Motor neuron (in vitro differentiated cells): ENCODE results near the gene MAN2A1. TPM values are rescaled to one million over a fixed set of nuclear protein-coding genes. Genes with fewer than 3 reads are reported as not detected.
A peak's percentile ranks its signal among the peaks of the same experiment; 100 is the strongest.

Source experiments
- ATAC-seq, 8 experiments: fragments of 200-7000 bp; cut with Tn5 transposase; replicated peaks in 6 of 8; 2 replicates each; pipeline ENCODE4 v1.8.0; 2021; ENCODE audit warnings: mild to moderate bottlenecking in 8 of 8, moderate library complexity in 8 of 8
- H3K27ac ChIP-seq, 2 donors: fragments of 250-450 bp; sonication (Bioruptor Pico); 2 replicates each; pipeline ENCODE4 v1.9.0; 2021; ENCODE audit warnings: antibody characterized with exemption in 2 of 2, mild to moderate bottlenecking in 2 of 2, moderate library complexity in 1 of 2
- H3K4me1 ChIP-seq, 2 donors: fragments of 250-450 bp; sonication (Bioruptor Pico); replicated peaks in 1 of 2; 2 replicates each; pipeline ENCODE4 v1.6.1; 2021; ENCODE audit warnings: antibody characterized with exemption in 2 of 2, mild to moderate bottlenecking in 2 of 2, moderate library complexity in 1 of 2
- H3K4me3 ChIP-seq, 5 donors: fragments of 250-450 bp; sonication (Bioruptor Pico); 2 replicates each; pipeline ENCODE4 v1.9.0; 2021; ENCODE audit warnings: antibody characterized with exemption in 5 of 5, mild to moderate bottlenecking in 5 of 5, moderate library complexity in 4 of 5
- WGBS, 10 experiments: fragments of 450-650 bp; shearing (Covaris generic); methylation state at CpG; one replicate each; pipeline ENCODE4 v1.0.0; 2022; 5-methylcytosine and 5-hydroxymethylcytosine counted together
- in situ Hi-C, 9 experiments: fragments of 400-800 bp; cut with MboI; loops; one replicate each; pipeline ENCODE4 v1.15.0; 2021; ENCODE audit warnings: low sequenced_read_pairs in 9 of 9, low pct_unique_long_range_greater_than_20kb in 2 of 9; ENCODE audit not compliant: unreplicated experiment in 9 of 9
- total RNA-seq, 8 experiments: library from RNA; unstranded; fragments of 300-600 nt; gene quantifications; 2 replicates each; pipeline versions ENCODE4 v1.2.3 to v1.2.4, GENCODE V29; 2022

MAN2A1 gene
- total RNA-seq, 8 experiments from 2014 or later: 9.1 to 59.7 (median 15.5) TPM

GRCh38 chr5:109688970-109689739 lies 572 bp upstream of the MAN2A1 start:
- Histone ChIP-seq H3K27ac (peak overlapping the region; percentile 73 to 88), H3K4me1 (peaks cover 8 to 11% of the 10 kb centered on the region in 2 donors), H3K4me3 (peak overlapping the region; percentile 61 to 83 (median 72))
- in situ Hi-C loops: loop anchor here in 1 of 9 experiments (25.0 kb wide), 2 partner anchors 173 to 348 kb away; no protein-coding TSS in a partner anchor
- WGBS, 10 experiments: 0 to 67% (median 17%) methylated on average over 1 to 7 of the region's 68 CpGs; no CpG with 5 or more reads in 5 of the 10 experiments
- peak; percentile 77 to 90 (median 87) for ATAC-seq

DNA sequence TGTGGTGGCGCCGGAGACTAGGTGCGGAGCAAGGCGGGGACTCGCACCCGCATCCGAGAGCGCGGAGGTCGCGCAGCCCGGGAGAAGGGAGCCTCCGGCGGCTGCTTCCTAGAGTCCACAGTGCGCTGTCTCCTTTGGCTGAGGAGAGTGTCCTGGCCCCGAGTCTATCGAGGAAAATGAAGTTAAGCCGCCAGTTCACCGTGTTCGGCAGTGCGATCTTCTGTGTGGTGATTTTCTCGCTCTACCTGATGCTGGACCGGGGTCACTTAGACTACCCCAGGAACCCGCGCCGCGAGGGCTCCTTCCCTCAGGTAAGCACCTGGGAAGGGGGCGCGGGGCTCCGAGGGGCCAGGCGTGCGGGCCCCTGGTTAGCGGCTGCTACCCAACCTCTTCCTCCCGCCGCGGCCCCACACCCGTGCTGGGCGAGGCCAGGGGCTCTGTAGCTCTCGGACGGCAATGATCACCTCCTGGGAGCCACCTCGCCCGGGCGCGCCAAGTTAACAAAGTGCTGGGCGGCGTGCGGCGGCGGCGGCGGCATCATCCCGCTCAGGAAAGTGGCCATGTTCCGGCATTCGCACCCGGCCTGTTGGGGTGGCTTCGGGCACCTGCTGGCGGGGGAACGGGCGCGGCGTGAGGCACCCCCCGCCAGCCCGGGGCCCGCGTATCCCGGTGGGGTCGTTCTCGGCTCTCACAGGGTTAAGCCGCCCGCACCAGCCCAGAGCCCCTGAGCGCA lies 681 bp downstream of the MAN2A1 start:
- H3K4me3 ChIP-seq: peak overlapping the region; percentile 61 to 83 (median 72)
- 0 to 1% (median 0%) methylated on average over 10 to 15 of the region's 71 CpGs; no CpG with 5 or more reads in 6 of the 10 experiments for WGBS, 10 experiments
- H3K4me1 ChIP-seq: peaks cover 8 to 11% of the 10 kb centered on the region in 2 donors
- in situ Hi-C loops: loop anchor here in 1 of 9 experiments (25.0 kb wide), 2 partner anchors 172 to 347 kb away; no protein-coding TSS in a partner anchor
- ATAC-seq: peak; percentile 11 to 36 (median 24)
- H3K27ac ChIP-seq: peak overlapping the region in 1 of 2 donors; percentile 88

- Histone ChIP-seq H3K4me3 (peak overlapping the region; percentile 61 to 83 (median 72)), H3K4me1 (peaks cover 8 to 11% of the 10 kb centered on the region in 2 donors), H3K27ac (peak overlapping the region in 1 of 2 donors; percentile 88)
- WGBS, 10 experiments: 0 to 3% (median 0%) methylated on average over 3 to 20 of the region's 26 CpGs
- in situ Hi-C loops: loop anchor here in 1 of 9 experiments (25.0 kb wide), 2 partner anchors 171 to 346 kb away; no protein-coding TSS in a partner anchor
- ATAC-seq: peak; percentile 11 to 39 (median 28)
Observed at GRCh38 chr5:109690975-109691574, 1.3 kb downstream of the MAN2A1 start.

DNA sequence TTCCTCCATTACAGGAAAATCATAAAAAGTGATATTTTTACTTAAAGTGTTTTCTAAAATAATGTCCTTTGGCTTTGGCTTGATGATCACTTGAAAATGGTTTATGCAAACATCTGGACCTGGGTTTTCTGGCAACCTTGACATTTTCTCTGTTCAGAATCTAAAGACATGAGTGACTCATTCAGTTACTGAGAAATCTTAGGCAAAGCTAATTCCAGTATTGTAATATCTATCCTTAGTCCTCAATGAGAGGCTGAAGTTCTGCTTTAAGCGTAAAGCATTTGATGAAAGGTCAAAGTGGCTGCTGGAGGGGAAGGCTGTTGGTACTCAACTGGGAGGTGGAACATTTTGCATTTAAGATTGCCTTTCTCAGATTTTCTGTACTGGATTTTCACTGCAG lies 2.3 kb downstream of the MAN2A1 start:
- Histone ChIP-seq H3K4me1 (peaks cover 11 to 12% of the 10 kb centered on the region in 2 donors), H3K4me3 (peak overlapping the region in 4 of 5 donors; percentile 61 to 75 (median 70)), H3K27ac (no peak overlapping the region)
- ATAC-seq: no peak
- in situ Hi-C loops: loop anchor here in 1 of 9 experiments (25.0 kb wide), 2 partner anchors 170 to 345 kb away; no protein-coding TSS in a partner anchor
- 42 to 100% (median 78%) methylated on average over 1 of the region's 1 CpG; no CpG with 5 or more reads in 2 of the 10 experiments for WGBS, 10 experiments

DNA sequence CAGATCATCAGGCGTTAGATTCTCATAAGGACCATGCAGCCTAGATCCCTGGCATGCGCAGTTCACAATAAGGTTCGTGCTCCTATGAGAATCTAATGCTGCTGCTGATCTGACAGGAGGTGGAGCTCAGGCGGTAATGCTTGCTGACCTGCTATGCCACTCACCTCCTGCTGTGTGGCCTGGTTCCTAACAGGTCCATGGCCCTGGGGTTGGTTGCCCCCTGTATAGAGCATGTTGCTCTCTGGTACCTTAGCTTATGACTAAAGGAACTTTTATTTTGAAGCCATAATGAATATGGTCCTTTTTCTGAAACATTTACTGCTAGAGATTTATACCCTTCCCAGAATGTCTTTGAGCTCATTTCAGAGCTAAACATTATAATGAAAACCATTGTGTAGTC lies 3.1 kb downstream of the MAN2A1 start:
- in situ Hi-C loops: loop anchor here in 1 of 9 experiments (25.0 kb wide), 2 partner anchors 169 to 344 kb away; no protein-coding TSS in a partner anchor
- H3K27ac ChIP-seq: no peak overlapping the region
- WGBS, 10 experiments: 78% methylated on average over 4 of the region's 4 CpGs; no CpG with 5 or more reads in 9 of the 10 experiments
- no peak overlapping the region for H3K4me3 ChIP-seq
- H3K4me1 ChIP-seq: peaks cover 15 to 16% of the 10 kb centered on the region in 2 donors
- no peak for ATAC-seq

- no peak for ATAC-seq
- Histone ChIP-seq H3K27ac (no peak overlapping the region), H3K4me1 (peaks cover 15 to 16% of the 10 kb centered on the region in 2 donors), H3K4me3 (no peak overlapping the region)
- 65 to 100% (median 88%) methylated on average over 1 to 5 of the region's 6 CpGs for WGBS, 10 experiments
- in situ Hi-C loops: loop anchor here in 1 of 9 experiments (25.0 kb wide), 2 partner anchors 169 to 344 kb away; no protein-coding TSS in a partner anchor
Observed at GRCh38 chr5:109693535-109694400, 4.0 kb downstream of the MAN2A1 start.

- WGBS, 10 experiments: 83 to 100% (median 100%) methylated on average over 1 of the region's 1 CpG; no CpG with 5 or more reads in 2 of the 10 experiments
- H3K4me3 ChIP-seq: no peak overlapping the region
- H3K4me1 ChIP-seq: peaks cover 15 to 16% of the 10 kb centered on the region in 2 donors
- ATAC-seq: no peak
- no peak overlapping the region for H3K27ac ChIP-seq
- in situ Hi-C loops: loop anchor here in 1 of 9 experiments (25.0 kb wide), 2 partner anchors 168 to 343 kb away; no protein-coding TSS in a partner anchor
Observed at GRCh38 chr5:109694451-109694891, 4.7 kb downstream of the MAN2A1 start.

DNA sequence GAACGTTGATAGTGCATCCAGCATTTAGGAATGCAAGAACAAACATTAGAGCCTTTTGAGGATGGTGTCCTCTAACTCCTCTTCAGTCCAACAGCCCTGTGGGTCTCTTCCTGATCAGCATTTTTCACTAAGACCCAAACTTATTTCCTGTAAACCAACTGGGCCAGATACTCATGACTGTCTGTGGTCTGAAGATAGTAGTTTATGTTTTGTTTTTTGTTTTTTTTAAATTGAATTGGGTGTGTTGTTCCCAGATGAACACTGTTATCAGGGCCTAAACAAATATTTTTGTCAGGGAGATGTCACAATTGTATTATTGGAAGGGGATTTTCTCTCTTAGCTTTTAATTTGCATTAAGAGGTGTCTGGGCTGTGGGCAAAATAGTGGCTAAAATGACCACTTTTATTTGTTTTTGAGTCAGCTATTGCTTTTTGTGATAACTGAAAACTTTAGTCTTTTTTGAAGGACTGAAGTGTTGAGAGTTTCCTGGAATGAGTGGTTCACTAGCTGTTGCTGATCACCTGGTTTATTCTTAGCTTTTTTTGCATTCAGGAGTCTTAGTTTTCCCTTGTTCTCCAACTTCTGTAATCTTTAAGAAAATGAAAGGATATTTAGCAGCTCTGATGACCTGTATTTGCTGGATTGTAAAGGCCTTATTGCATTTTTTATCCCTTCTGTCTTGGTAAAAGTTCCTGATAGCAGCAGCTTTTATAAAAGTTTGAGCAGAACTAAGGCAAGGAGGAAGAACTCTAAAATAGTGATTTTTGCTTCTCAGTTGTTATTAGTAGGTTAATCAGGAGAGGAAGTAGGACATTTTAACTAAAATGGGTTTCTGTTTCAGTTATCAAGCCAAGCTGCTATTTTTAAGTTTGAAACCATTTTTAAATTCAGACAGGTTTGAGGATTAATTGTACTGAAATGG lies 5.5 kb downstream of the MAN2A1 start:
- 20 to 90% (median 78%) methylated on average over 1 of the region's 1 CpG; no CpG with 5 or more reads in 4 of the 10 experiments for WGBS, 10 experiments
- peaks cover 15 to 16% of the 10 kb centered on the region in 2 donors for H3K4me1 ChIP-seq
- no peak overlapping the region for H3K27ac ChIP-seq
- ATAC-seq: no peak
- in situ Hi-C loops: loop anchor here in 1 of 9 experiments (25.0 kb wide), 2 partner anchors 167 to 342 kb away; no protein-coding TSS in a partner anchor
- H3K4me3 ChIP-seq: no peak overlapping the region

- 29 to 100% (median 89%) methylated on average over 1 of the region's 1 CpG; no CpG with 5 or more reads in 1 of the 10 experiments for WGBS, 10 experiments
- H3K4me3 ChIP-seq: no peak overlapping the region
- no peak overlapping the region for H3K27ac ChIP-seq
- H3K4me1 ChIP-seq: peaks cover 10 to 13% of the 10 kb centered on the region in 2 donors
- in situ Hi-C loops: loop anchor here in 1 of 9 experiments (25.0 kb wide), 2 partner anchors 165 to 340 kb away; no protein-coding TSS in a partner anchor
- peak in 1 of 8 experiments; percentile 19 for ATAC-seq
Observed at GRCh38 chr5:109697339-109697738, 7.6 kb downstream of the MAN2A1 start.

DNA sequence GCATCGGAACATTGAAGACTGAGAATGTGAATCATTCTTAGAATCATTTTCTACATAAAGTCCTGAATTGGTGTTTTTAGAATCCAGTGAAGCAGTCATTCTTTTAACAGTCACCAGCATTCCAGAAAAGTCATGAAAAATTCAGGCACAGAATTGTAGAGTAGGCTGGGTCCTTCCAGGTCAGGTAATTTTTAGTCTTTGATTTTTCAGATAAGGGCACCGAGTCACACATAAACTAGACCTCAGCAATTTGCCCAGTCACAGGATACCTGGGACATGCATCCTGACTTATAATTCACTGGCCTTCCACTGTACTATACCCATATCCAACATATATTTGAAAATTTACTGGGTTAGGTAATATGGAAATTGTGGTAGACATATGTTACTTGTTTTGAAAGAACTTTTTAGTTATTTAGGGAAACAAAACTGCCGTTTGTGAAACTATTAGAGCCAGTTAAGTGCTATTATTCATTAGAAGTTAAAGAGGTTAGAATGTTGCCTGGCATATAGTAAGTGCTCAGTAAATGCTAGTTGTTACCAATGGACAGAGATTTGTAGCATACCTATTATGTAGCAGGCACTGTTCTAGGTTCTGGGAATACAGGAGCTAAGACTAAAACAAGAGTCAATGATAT lies 10.9 kb downstream of the MAN2A1 start:
- in situ Hi-C loops: no loop called here
- H3K27ac ChIP-seq: no peak overlapping the region
- H3K4me1 ChIP-seq: peaks cover 4 to 8% of the 10 kb centered on the region in 2 donors
- no peak for ATAC-seq
- no peak overlapping the region for H3K4me3 ChIP-seq
- 86 to 100% (median 100%) methylated on average over 1 to 3 of the region's 3 CpGs; no CpG with 5 or more reads in 1 of the 10 experiments for WGBS, 10 experiments
